Mesendoderm (in vitro differentiated cells): ENCODE results near the gene CA11.

Experiments
- DNase-seq: peaks from one replicate; pipeline ENCODE4 v3.0.0; 2013
- H2AK5ac ChIP-seq: 2 replicates; pipeline ENCODE4 v1.6.1; 2013; ENCODE audit warnings: low read length, inconsistent platforms
- H2BK120ac ChIP-seq: 2 replicates; pipeline ENCODE4 v1.6.1; 2013; ENCODE audit warnings: low read depth, mild to moderate bottlenecking, low read length, moderate library complexity, mixed read lengths
- H2BK15ac ChIP-seq: replicated peaks from 2 replicates; pipeline ENCODE4 v1.6.1; 2013; ENCODE audit warnings: low read depth, mild to moderate bottlenecking, moderate library complexity
- H2BK5ac ChIP-seq: 2 replicates; pipeline ENCODE4 v1.6.1; 2013; ENCODE audit warnings: low read length, inconsistent platforms
- H3K18ac ChIP-seq: 2 replicates; pipeline ENCODE4 v1.6.1; 2013; ENCODE audit warnings: mild to moderate bottlenecking, low read length, mixed read lengths
- H3K23ac ChIP-seq: one replicate; pipeline ENCODE4 v1.6.1; 2013; ENCODE audit warnings: low read length
- H3K27ac ChIP-seq: 2 replicates; pipeline ENCODE4 v1.5.1; 2013; ENCODE audit warnings: low read depth, mild to moderate bottlenecking, inconsistent platforms, low read length, moderate library complexity
- H3K27me3 ChIP-seq: 2 replicates; pipeline ENCODE4 v1.6.1; 2013; ENCODE audit warnings: low read length, control low read depth, mild to moderate bottlenecking, inconsistent platforms; ENCODE audit not compliant: insufficient read depth, poor library complexity
- H3K36me3 ChIP-seq: 2 replicates; pipeline ENCODE4 v1.6.1; 2013; ENCODE audit warnings: low read length, inconsistent platforms; ENCODE audit not compliant: control insufficient read depth, insufficient read depth
- H3K4ac ChIP-seq: one replicate; pipeline ENCODE4 v1.6.1; 2013; ENCODE audit warnings: low read depth, mild to moderate bottlenecking, low read length, moderate library complexity
- H3K4me1 ChIP-seq: 2 replicates; pipeline ENCODE4 v1.6.1; 2013; ENCODE audit warnings: low read depth, low read length, inconsistent platforms; ENCODE audit not compliant: control insufficient read depth
- H3K4me2 ChIP-seq: 2 replicates; pipeline ENCODE4 v1.6.1; 2013; ENCODE audit warnings: low read length
- H3K4me3 ChIP-seq: 2 replicates; pipeline ENCODE4 v1.5.1; 2013; ENCODE audit warnings: mild to moderate bottlenecking, low read length
- H3K56ac ChIP-seq: one replicate; pipeline ENCODE4 v1.6.1; 2013; ENCODE audit warnings: low read length
- H3K79me1 ChIP-seq: 2 replicates; pipeline ENCODE4 v1.6.1; 2013; ENCODE audit warnings: low read length, inconsistent platforms
- H3K79me2 ChIP-seq: 2 replicates; pipeline ENCODE4 v1.6.1; 2013; ENCODE audit warnings: mild to moderate bottlenecking, low read length; ENCODE audit not compliant: control insufficient read depth, insufficient read depth
- H3K9ac ChIP-seq: 2 replicates; pipeline ENCODE4 v1.6.1; 2013; ENCODE audit warnings: low read length, inconsistent platforms
- H4K5ac ChIP-seq: one replicate; pipeline ENCODE4 v1.6.1; 2013; ENCODE audit warnings: low read length
- H4K8ac ChIP-seq: one replicate; pipeline ENCODE4 v1.6.1; 2013; ENCODE audit warnings: low read depth, mild to moderate bottlenecking, control low read depth, low read length, moderate library complexity
- WGBS: extraction: QIAGEN DNeasy Blood & Tissue Kit; methylation state at CpG from one replicate; pipeline ENCODE4 v1.1.7; 2013; ENCODE audit warnings: low lambda C conversion rate, missing lambda C conversion rate; ENCODE audit not compliant: insufficient coverage; ENCODE audit errors: extremely low coverage; 5-methylcytosine and 5-hydroxymethylcytosine counted together

The CA11 gene

DNA sequence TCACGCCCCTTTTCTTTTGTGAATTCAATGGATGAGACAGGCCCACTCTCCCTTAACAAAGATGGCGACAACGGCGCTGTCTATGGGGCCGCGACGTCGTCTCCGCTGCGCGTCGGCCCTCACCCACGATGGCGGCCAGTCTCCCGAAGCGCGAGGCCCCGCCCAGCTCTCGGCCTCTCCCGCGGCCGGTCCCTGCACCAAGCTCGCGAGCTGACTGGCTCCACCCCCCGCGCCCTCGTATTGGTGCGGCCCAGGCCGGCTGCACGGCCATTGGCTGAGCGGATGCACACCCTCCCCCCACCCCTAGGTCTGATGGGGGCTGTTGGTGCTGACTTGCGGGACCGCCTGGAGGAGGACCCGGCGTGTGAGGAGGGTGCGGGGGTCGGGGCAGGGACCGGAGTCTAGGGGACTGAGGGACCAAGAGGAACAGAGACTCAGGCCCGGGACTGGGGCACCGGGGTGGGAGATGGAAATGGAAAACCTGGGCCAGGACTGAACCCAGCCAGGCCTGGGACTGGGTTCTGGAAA, 21.9 kb downstream of the CA11 start:
- peak; percentile 99 for DNase-seq
- peak overlapping the region; percentile 82 for H3K9ac ChIP-seq
- H3K27ac ChIP-seq = no peak overlapping the region
- peak overlapping the region; percentile 24 for H3K18ac ChIP-seq
- no peaks in the 10 kb centered on the region for H3K27me3 ChIP-seq
- no CpG with 5 or more reads among the region's 40 CpGs for WGBS
- peak overlapping the region; percentile 38 for H3K4me2 ChIP-seq
- no peak overlapping the region for H2BK120ac ChIP-seq
- H3K79me2 ChIP-seq = no peaks in the 10 kb centered on the region
- H4K5ac ChIP-seq = no peak overlapping the region
- peaks cover 9% of the 10 kb centered on the region for H3K4me1 ChIP-seq
- H2AK5ac ChIP-seq = no peak overlapping the region
- no peaks in the 10 kb centered on the region for H3K36me3 ChIP-seq
- H3K4ac ChIP-seq = no peak overlapping the region
- H2BK15ac ChIP-seq = no peak overlapping the region
- no peak overlapping the region for H2BK5ac ChIP-seq
- H3K23ac ChIP-seq = no peak overlapping the region
- H3K79me1 ChIP-seq = peaks cover 2% of the 10 kb centered on the region
- peak overlapping the region; percentile 67 for H3K4me3 ChIP-seq
- H3K56ac ChIP-seq = peak overlapping the region; percentile 90
- no peak overlapping the region for H4K8ac ChIP-seq

GRCh38 chr19:48623556-48624066, 22.4 kb downstream of the CA11 start:
- Histone ChIP-seq H2BK5ac (peak overlapping the region; percentile 8), H3K9ac (peak overlapping the region; percentile 78), H3K27me3 (no peaks in the 10 kb centered on the region), H4K8ac (no peak overlapping the region), H4K5ac (peak overlapping the region; percentile 35), H3K79me2 (peaks cover 3% of the 10 kb centered on the region), H3K23ac (peak overlapping the region; percentile 74), H3K36me3 (no peaks in the 10 kb centered on the region), H2BK120ac (no peak overlapping the region), H3K56ac (peak overlapping the region; percentile 85), H2AK5ac (peak overlapping the region; percentile 17), H3K4me2 (peak overlapping the region; percentile 28), H3K4me1 (peaks cover 9% of the 10 kb centered on the region), H3K18ac (no peak overlapping the region), H3K4me3 (peak overlapping the region; percentile 3), H2BK15ac (no peak overlapping the region), H3K79me1 (peaks cover 2% of the 10 kb centered on the region), H3K27ac (peak overlapping the region; percentile 22), H3K4ac (no peak overlapping the region)
- DNase-seq = no peak
- WGBS = no CpG with 5 or more reads among the region's 8 CpGs

- no peak overlapping the region for H2BK120ac ChIP-seq
- peaks cover 14% of the 10 kb centered on the region for H3K4me1 ChIP-seq
- H3K79me2 ChIP-seq = peaks cover 33% of the 10 kb centered on the region
- DNase-seq = no peak
- H3K18ac ChIP-seq = peak overlapping the region; percentile 65
- peak overlapping the region; percentile 89 for H2BK5ac ChIP-seq
- peak overlapping the region; percentile 73 for H3K4me2 ChIP-seq
- peak overlapping the region; percentile 77 for H4K5ac ChIP-seq
- H3K27ac ChIP-seq = peak overlapping the region; percentile 45
- H3K79me1 ChIP-seq = peaks cover 11% of the 10 kb centered on the region
- H3K36me3 ChIP-seq = peaks cover 26% of the 10 kb centered on the region
- peak overlapping the region; percentile 94 for H3K9ac ChIP-seq
- H3K4me3 ChIP-seq = peak overlapping the region; percentile 79
- H3K23ac ChIP-seq = peak overlapping the region; percentile 24
- H2BK15ac ChIP-seq = no peak overlapping the region
- H3K27me3 ChIP-seq = no peaks in the 10 kb centered on the region
- peak overlapping the region; percentile 44 for H3K4ac ChIP-seq
- no peak overlapping the region for H4K8ac ChIP-seq
- WGBS = no CpG with 5 or more reads among the region's 6 CpGs
- peak overlapping the region; percentile 95 for H3K56ac ChIP-seq
- H2AK5ac ChIP-seq = peak overlapping the region; percentile 97
These were observed 26.0 kb downstream of the CA11 start for GRCh38 chr19:48619692-48620585.

DNA sequence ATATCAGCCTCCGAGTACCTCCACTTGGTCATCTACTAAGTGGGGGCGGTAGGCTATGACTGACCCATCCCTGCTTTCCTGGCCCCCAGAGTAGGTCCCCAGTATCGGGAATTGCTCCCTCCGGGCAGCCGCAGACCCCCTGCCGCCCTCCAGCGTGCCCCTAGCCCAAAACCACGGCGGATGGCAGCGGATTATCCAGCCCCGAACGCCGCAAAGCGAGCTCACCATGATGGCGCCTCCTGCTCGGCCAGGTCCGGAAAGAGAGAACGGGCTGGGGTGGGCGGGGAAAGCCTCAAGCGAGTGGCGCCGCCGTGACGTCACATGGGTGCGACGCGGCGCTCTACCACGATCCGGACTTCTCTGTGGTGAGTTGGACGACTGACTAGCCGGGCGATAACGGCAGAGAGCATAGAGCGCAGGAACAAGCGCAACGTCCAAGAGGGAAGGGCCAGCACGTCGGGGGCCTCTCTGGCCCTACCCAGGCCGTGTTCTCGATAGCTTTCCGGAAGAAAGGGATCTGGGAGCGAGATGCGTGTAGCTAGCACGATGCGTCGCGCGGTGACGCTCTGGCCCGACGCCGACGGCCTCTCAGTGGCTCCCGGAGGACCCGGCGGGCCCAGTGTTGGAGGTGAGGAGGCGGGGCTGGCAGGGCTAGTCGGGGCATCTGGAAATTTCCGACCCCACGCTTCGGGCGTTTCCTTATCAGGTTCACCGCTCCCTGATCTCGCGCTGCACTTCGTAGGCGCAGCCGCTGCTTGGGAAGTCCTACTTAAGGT, 26.9 kb downstream of the CA11 start, which contains the start of the genes RPL18 and SPHK2:
Gene RPL18 (minus strand): TSS at position 263 of the 776 bp plus-strand sequence. CDS start 35 bp downstream, at position 228.
Gene SPHK2 (plus strand): TSS at position 591 of the 776 bp plus-strand sequence. CDS start 1,009 bp downstream, outside the sequence.
- Histone ChIP-seq H3K18ac (peak within 1 kb of the TSS; percentile 82), H3K23ac (peak within 1 kb of the TSS; percentile 24), H4K8ac (no peak within 1 kb of the TSS), H3K4me2 (peak within 1 kb of the TSS; percentile 73), H3K27ac (peak within 1 kb of the TSS; percentile 73), H3K4me3 (peak within 1 kb of the TSS; percentile 99), H3K79me2 (peaks cover 33% of the 10 kb centered on the region), H4K5ac (peak within 1 kb of the TSS; percentile 77), H2BK120ac (no peak within 1 kb of the TSS), H2BK15ac (no peak within 1 kb of the TSS), H3K4me1 (peaks cover 14% of the 10 kb centered on the region), H3K56ac (peak within 1 kb of the TSS; percentile 95), H3K79me1 (peaks cover 11% of the 10 kb centered on the region), H3K9ac (peak within 1 kb of the TSS; percentile 94), H2BK5ac (peak within 1 kb of the TSS; percentile 89), H3K36me3 (peaks cover 26% of the 10 kb centered on the region), H3K4ac (peak within 1 kb of the TSS; percentile 88), H2AK5ac (peak within 1 kb of the TSS; percentile 97), H3K27me3 (no peaks in the 10 kb centered on the region)
- no CpG with 5 or more reads among the region's 69 CpGs for WGBS
- DNase-seq = peak; percentile 100

GRCh38 chr19:48618278-48618915, 27.6 kb downstream of the CA11 start:
- Histone ChIP-seq H3K23ac (no peak overlapping the region), H3K4me3 (peak overlapping the region; percentile 99), H4K5ac (peak overlapping the region; percentile 47), H2BK5ac (peak overlapping the region; percentile 17), H3K4me2 (peak overlapping the region; percentile 67), H2BK15ac (no peak overlapping the region), H3K27ac (peak overlapping the region; percentile 73), H2AK5ac (peak overlapping the region; percentile 83), H3K4me1 (peaks cover 12% of the 10 kb centered on the region), H3K56ac (peak overlapping the region; percentile 95), H3K9ac (peak overlapping the region; percentile 92), H3K4ac (peak overlapping the region; percentile 88), H4K8ac (no peak overlapping the region), H3K36me3 (peaks cover 26% of the 10 kb centered on the region), H3K18ac (peak overlapping the region; percentile 82), H3K79me1 (peaks cover 11% of the 10 kb centered on the region), H3K79me2 (peaks cover 33% of the 10 kb centered on the region), H3K27me3 (no peaks in the 10 kb centered on the region), H2BK120ac (no peak overlapping the region)
- DNase-seq = no peak
- WGBS = no CpG with 5 or more reads among the region's 18 CpGs
